ENCODE results near the gene ZNF319. TPM values are rescaled to one million over a fixed set of nuclear protein-coding genes. Genes with fewer than 3 reads are reported as not detected.

ZNF319 gene
- total and polyA plus RNA-seq, 2 of the 8 experiments (the other 6 are each of a cell fraction or from before 2014, with no cell fraction given) = 3.3 to 5.5 TPM

- Histone ChIP-seq H2BK12ac (ENCODE audit: low read depth, low read length) (no peak overlapping the region), H3K18ac (ENCODE audit: extremely low read depth, low read length) (no peak overlapping the region), H3K27me3 (replicated peaks in 1 of 4; ENCODE audit: control insufficient read depth in 3 of 4, extremely low read depth in 1 of 4, insufficient read depth in 3 of 4, low read length in 3 of 4) (no peaks in the 10 kb centered on the region), H2AK5ac (ENCODE audit: low read depth, low read length) (no peak overlapping the region), H4K5ac (ENCODE audit: insufficient read length, low read depth, low read length) (no peak overlapping the region), H4K91ac (replicated peaks; ENCODE audit: insufficient read length, low read length) (no peak overlapping the region), H2AFZ (ENCODE audit: low read length) (no peak overlapping the region), H2BK120ac (replicated peaks; ENCODE audit: low read depth, low read length) (no peak overlapping the region), H3K4ac (replicated peaks; ENCODE audit: insufficient read length, low read depth, low read length) (no peak overlapping the region), H3K36me3 (ENCODE audit: control insufficient read depth in 2 of 4, insufficient read depth in 4 of 4, low read length in 3 of 4) (no peaks in the 10 kb centered on the region), H3K27ac (ENCODE audit: low read depth, low read length) (no peak overlapping the region), H3K4me2 (ENCODE audit: insufficient read depth in 1 of 2, low read depth in 2 of 2, low read length in 2 of 2) (no peak overlapping the region), H3K23ac (ENCODE audit: insufficient read length) (no peak overlapping the region), H2BK15ac (ENCODE audit: low read length) (no peak overlapping the region), H3K4me3 (ENCODE audit: extremely low read depth in 1 of 4, insufficient read depth in 2 of 4, low read depth in 3 of 4, low read length in 4 of 4) (no peak overlapping the region), H3K23me2 (ENCODE audit: low read depth, low read length) (no peaks in the 10 kb centered on the region), H3K79me2 (ENCODE audit: control insufficient read depth in 1 of 2, insufficient read depth in 2 of 2, low read length in 2 of 2) (no peaks in the 10 kb centered on the region), H2BK5ac (ENCODE audit: low read depth, low read length) (no peak overlapping the region), H3K4me1 (replicated peaks in 1 of 4; ENCODE audit: control insufficient read depth in 3 of 4, insufficient read depth in 4 of 4, low read length in 3 of 4) (peaks cover 0 to 10% (median 5%) of the 10 kb centered on the region in 4 experiments; a peak in 6 of 7 replicates), H3K9ac (replicated peaks in 1 of 4; ENCODE audit: extremely low read depth in 1 of 4, low read depth in 3 of 4, low read length in 3 of 4) (no peak overlapping the region), H3K79me1 (ENCODE audit: low read depth, low read length) (no peaks in the 10 kb centered on the region), H2BK20ac (ENCODE audit: low read length) (no peak overlapping the region), H3K14ac (ENCODE audit: insufficient read length) (no peak overlapping the region), H4K20me1 (replicated peaks in 1 of 2; ENCODE audit: control insufficient read depth in 1 of 2, insufficient read depth in 2 of 2, low read length in 2 of 2) (no peaks in the 10 kb centered on the region), H3K9me3 (ENCODE audit: insufficient read depth in 2 of 2, low read depth in 1 of 2, low read length in 1 of 2) (no peaks in the 10 kb centered on the region), H3K56ac (replicated peaks; ENCODE audit: insufficient read length, low read depth, low read length) (no peak overlapping the region), H4K8ac (ENCODE audit: extremely low read depth, insufficient read depth, low read length) (no peak overlapping the region; the same call in 1 of the 2 replicates)
- POLR2A ChIA-PET (ENCODE audit: partially characterized antibody) = interaction anchor here (3.1 kb wide), 1 partner anchor 11 kb away, joined by 10 read pairs; the partner anchor contains the start of gene CNGB1
- DNase-seq (ENCODE audit: low read depth in 1 of 2, low spot score in 2 of 2) (no peak), FAIRE-seq (no peak)
- CTCF ChIA-PET (ENCODE audit: partially characterized antibody) = interaction anchor here (1.2 to 2.1 kb wide), 4 partner anchors 8 to 19 kb away, joined by 3 to 10 read pairs (median 5); partner anchors contain the start of gene CNGB1
- WGBS, 2 experiments (ENCODE audit: extremely low coverage in 1 of 2, insufficient coverage in 1 of 2, insufficient read length in 1 of 2, insufficient replicate concordance in 2 of 2, low coverage in 1 of 2, low lambda C conversion rate in 2 of 2, missing lambda C conversion rate in 1 of 2) = 89% methylated on average over 7 of the region's 7 CpGs; no CpG with 5 or more reads in 1 of the 2 experiments
- no peak for TF ChIP-seq TCF12 (IDR thresholded peaks at IDR 0.05; ENCODE audit: low read depth, low read length)
- TF ChIP-seq NANOG (IDR thresholded peaks at IDR 0.05; ENCODE audit: insufficient read depth, low read depth, low read length, poor library complexity, severe bottlenecking) = no peak
- no peak for TF ChIP-seq HDAC6 (IDR thresholded peaks at IDR 0.05; ENCODE audit: low read depth, low read length)
- TF ChIP-seq NRF1 (IDR thresholded peaks at IDR 0.05; ENCODE audit: low read depth, low read length) = no peak
- TF ChIP-seq HDAC2 (IDR thresholded peaks at IDR 0.05; ENCODE audit: borderline replicate concordance in 1 of 2, low read depth in 2 of 2, low read length in 2 of 2) = no peak
- no peak for TF ChIP-seq MAX (IDR thresholded peaks at IDR 0.05)
- TF ChIP-seq CHD1 (IDR thresholded peaks at IDR 0.05; ENCODE audit: low read depth, low read length) = no peak
- TF ChIP-seq ASH2L (IDR thresholded peaks at IDR 0.05; ENCODE audit: low read length) = no peak
Observed at GRCh38 chr16:57960826-57961472, 39.5 kb downstream of the ZNF319 start.
